Measurements from ENCODE around the gene PHKA2. TPM values are rescaled to one million over a fixed set of nuclear protein-coding genes. Genes with fewer than 3 reads are reported as not detected.
"Not testable (repeated sequence)": the region's sequence is repeated elsewhere in the genome, so short reads cannot be mapped to it uniquely, and the experiment has no call there.

Gene PHKA2
- total RNA-seq, 1 donor from 2014 or later = 72.2 TPM

- Mint-ChIP-seq H3K36me3 (peaks cover 1% of the 10 kb centered on the region), H3K27me3 (ENCODE audit: low read depth) (no peaks in the 10 kb centered on the region), H3K4me3 (peak overlapping the region; percentile 72), H3K4me1 (peaks cover 6% of the 10 kb centered on the region), H3K27ac (peak overlapping the region; percentile 65), H3K9me3 (peaks cover 9% of the 10 kb centered on the region)
- TF ChIP-seq, protein P1, sequence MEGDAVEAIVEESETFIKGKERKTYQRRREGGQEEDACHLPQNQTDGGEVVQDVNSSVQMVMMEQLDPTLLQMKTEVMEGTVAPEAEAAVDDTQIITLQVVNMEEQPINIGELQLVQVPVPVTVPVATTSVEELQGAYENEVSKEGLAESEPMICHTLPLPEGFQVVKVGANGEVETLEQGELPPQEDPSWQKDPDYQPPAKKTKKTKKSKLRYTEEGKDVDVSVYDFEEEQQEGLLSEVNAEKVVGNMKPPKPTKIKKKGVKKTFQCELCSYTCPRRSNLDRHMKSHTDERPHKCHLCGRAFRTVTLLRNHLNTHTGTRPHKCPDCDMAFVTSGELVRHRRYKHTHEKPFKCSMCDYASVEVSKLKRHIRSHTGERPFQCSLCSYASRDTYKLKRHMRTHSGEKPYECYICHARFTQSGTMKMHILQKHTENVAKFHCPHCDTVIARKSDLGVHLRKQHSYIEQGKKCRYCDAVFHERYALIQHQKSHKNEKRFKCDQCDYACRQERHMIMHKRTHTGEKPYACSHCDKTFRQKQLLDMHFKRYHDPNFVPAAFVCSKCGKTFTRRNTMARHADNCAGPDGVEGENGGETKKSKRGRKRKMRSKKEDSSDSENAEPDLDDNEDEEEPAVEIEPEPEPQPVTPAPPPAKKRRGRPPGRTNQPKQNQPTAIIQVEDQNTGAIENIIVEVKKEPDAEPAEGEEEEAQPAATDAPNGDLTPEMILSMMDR (IDR thresholded peaks at IDR 0.05; ENCODE audit: unreplicated experiment) = no peak
- no peak for DNase-seq (ENCODE audit: low spot score in 2 of 2, unreplicated experiment in 2 of 2)
These were observed 1.2 kb upstream of the PHKA2 start for GRCh38 chrX:18985186-18985435.

DNA sequence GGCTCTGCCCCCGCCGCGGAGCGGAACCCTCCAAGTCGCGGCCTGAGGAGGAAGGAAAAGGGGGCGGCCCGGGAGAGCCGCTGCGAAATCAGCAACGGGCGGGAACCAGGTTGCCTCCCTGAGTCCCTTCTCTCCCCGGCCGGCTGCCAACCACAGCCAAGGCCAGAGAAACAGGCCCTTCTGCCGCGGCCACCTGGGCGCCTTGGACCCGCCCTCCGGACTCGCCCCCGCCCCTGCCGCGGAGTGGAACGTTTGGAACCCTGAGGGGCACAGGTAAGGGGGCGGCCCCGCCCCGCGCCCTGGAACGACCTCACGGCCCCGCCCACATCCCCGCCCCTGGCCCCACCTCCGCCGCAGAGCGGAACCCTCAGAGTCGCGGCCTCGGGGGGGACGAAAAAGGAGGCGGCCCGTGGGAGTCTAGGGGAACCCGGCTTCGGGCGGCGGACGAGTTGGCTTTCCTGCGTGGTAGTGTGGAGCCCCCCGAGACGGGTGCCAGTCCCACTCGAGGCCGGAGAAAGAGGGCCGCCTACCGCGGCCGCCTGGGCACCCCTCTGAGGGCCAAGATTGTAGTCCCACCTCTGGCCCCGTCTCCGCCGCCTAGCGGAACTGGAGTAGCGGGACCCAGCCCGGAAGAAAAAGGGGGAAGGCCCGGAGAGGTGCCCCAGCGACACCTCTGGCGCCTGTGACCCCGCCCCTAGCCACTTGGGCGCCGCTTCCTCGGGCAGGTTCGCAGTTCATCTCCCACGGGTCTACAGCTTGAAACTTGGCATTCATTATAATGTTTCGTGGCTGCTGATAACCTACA lies 669 bp upstream of the PHKA2 start:
- Mint-ChIP-seq H3K4me3 (peak overlapping the region; percentile 72), H3K27ac (peak overlapping the region; percentile 65), H3K4me1 (peaks cover 6% of the 10 kb centered on the region), H3K36me3 (peaks cover 1% of the 10 kb centered on the region), H3K27me3 (ENCODE audit: low read depth) (no peaks in the 10 kb centered on the region), H3K9me3 (peaks cover 9% of the 10 kb centered on the region)
- peak; percentile 53 to 72 for DNase-seq (ENCODE audit: low spot score in 2 of 2, unreplicated experiment in 2 of 2)
- TF ChIP-seq, protein P1 (IDR thresholded peaks at IDR 0.05; ENCODE audit: unreplicated experiment) = no peak

DNA sequence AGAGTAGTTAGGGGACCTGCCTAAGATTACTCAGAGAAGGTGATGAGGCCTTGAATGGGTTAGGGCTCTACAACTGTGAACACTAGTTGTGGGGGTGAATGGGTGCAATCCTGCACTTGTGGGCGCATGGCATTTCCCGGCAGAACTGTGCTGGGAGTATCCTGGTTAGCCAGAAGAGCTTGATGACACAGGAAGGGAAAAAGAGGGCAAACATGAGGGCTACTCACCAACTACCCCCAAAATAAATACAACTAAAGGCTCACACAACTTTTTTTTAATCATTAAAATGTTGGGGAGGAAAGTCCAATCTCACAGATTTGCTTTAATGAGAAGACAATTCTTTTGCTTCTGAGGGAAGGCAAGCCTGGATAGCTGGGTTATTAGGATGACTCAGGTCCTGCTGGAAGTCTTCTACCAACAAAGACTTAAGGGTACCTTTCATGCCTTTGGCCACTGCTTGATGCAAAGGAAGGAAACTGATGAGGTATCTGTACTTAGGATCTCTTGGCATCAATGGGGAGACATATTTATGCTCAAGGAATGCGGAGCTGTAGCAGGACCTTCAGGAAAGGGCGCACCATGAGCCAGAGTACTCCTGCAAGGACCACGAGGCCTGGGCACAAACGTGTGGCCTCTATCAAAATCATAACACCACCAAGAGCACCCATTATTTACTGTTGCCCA lies 2.6 kb downstream of the PHKA2 start:
- H3K4me3 Mint-ChIP-seq = no peak overlapping the region
- no peak for DNase-seq (ENCODE audit: low spot score in 2 of 2, unreplicated experiment in 2 of 2)
- no peak overlapping the region for H3K27ac Mint-ChIP-seq
- no peaks in the 10 kb centered on the region for H3K27me3 Mint-ChIP-seq (ENCODE audit: low read depth)
- TF ChIP-seq, protein P1 (IDR thresholded peaks at IDR 0.05; ENCODE audit: unreplicated experiment) = no peak
- H3K4me1 Mint-ChIP-seq = peaks cover 6% of the 10 kb centered on the region
- peaks cover 1% of the 10 kb centered on the region for H3K36me3 Mint-ChIP-seq
- peaks cover 13% of the 10 kb centered on the region for H3K9me3 Mint-ChIP-seq

GRCh38 chrX:18980262-18980661 lies 3.7 kb downstream of the PHKA2 start:
- H3K4me3 Mint-ChIP-seq; H3K36me3 Mint-ChIP-seq; H3K4me1 Mint-ChIP-seq; H3K27ac Mint-ChIP-seq; DNase-seq (ENCODE audit: low spot score in 2 of 2, unreplicated experiment in 2 of 2); H3K27me3 Mint-ChIP-seq (ENCODE audit: low read depth): not testable (repeated sequence)
- H3K9me3 Mint-ChIP-seq = peaks cover 16% of the 10 kb centered on the region

DNA sequence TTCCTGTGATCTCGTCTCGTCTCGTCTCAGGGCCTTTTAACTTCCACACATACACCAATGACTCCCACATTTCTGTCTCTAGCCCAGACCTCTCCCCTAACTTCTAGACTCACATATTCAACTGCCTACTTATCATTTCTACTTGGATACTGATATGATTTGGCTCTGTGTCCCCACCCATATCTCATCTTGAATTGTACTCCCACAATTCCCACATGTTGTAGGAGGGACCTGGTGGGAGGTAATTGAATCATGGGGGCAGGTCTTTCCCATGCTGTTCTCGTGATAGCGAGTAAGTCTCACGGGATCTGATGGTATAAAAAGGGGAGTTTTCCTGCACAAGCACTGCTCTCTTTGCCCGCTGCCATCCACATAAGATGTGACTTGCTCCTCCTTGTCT lies 8.9 kb downstream of the PHKA2 start:
- DNase-seq (ENCODE audit: low spot score in 2 of 2, unreplicated experiment in 2 of 2) = no peak
- TF ChIP-seq, protein P1 (IDR thresholded peaks at IDR 0.05; ENCODE audit: unreplicated experiment) = no peak
- H3K4me3 Mint-ChIP-seq = no peak overlapping the region
- H3K27me3 Mint-ChIP-seq (ENCODE audit: low read depth) = no peaks in the 10 kb centered on the region
- peaks cover 16% of the 10 kb centered on the region for H3K4me1 Mint-ChIP-seq
- peak overlapping the region; percentile 14 for H3K27ac Mint-ChIP-seq
- peaks cover 46% of the 10 kb centered on the region for H3K9me3 Mint-ChIP-seq
- peaks cover 11% of the 10 kb centered on the region for H3K36me3 Mint-ChIP-seq

DNA sequence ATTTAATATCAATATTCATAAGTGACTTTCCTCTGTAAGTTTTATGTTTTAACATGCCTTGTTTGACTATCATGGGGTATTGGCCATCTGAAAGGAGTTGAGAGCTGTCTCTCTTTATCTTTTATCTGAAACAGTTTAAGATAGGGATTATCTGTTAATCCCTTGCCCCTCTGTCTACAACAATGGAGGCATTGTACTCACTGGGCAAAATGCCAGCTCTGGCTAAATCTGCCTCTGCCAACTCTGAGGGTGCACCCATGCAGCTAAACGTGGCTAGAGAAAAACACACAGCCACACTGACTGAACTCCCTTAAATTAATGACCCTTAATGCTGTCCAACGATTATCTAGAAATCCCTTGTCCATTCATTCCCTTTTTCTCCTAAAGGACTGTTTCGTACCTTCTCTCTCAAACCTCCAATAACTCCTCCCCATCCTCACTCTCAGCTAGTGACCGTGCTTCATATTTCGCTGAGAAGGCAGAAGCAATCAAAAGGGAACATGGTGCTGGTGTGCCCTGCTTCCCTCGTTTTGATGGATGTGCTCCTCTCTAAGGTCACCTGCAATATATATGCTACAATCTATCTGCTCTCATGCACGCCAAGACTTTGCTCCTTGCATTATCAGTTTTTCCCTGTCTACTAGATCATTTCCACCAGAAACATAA lies 10.3 kb downstream of the PHKA2 start:
- Mint-ChIP-seq H3K4me3 (no peak overlapping the region), H3K36me3 (peaks cover 11% of the 10 kb centered on the region), H3K4me1 (peaks cover 16% of the 10 kb centered on the region), H3K27ac (peak overlapping the region; percentile 5), H3K27me3 (ENCODE audit: low read depth) (no peaks in the 10 kb centered on the region), H3K9me3 (peaks cover 46% of the 10 kb centered on the region)
- TF ChIP-seq, protein P1 (IDR thresholded peaks at IDR 0.05; ENCODE audit: unreplicated experiment) = no peak
- DNase-seq (ENCODE audit: low spot score in 2 of 2, unreplicated experiment in 2 of 2) = no peak
